ENCODE measurements around the gene SRPK3. TPM values are rescaled to one million over a fixed set of nuclear protein-coding genes. Genes with fewer than 3 reads are reported as not detected.

The SRPK3 gene
- polyA plus RNA-seq, 2 of the 4 experiments (the other 2 are of a cell fraction) = 0.03 TPM; not detected in 1

GRCh38 chrX:153775293-153776119 is 5.3 kb upstream of the SRPK3 start:
- DNase-seq (ENCODE audit: low read depth in 1 of 2, low spot score in 1 of 2) = no peak
- ChIA-PET CTCF (interaction anchor here (1.1 kb wide), 1 partner anchor 12 kb away, joined by 4 read pairs; no protein-coding TSS in a partner anchor), POLR2A (interaction anchor here (1.1 kb wide), 1 partner anchor 10 kb away, joined by 3 read pairs; no protein-coding TSS in a partner anchor)
- Histone ChIP-seq H3K4me2 (no peak overlapping the region), H3K4me3 (no peak overlapping the region), H3K27ac (no peak overlapping the region), H3K9me3 (no peaks in the 10 kb centered on the region), H3K4me1 (no peaks in the 10 kb centered on the region)
- TF ChIP-seq KDM1A (IDR thresholded peaks at IDR 0.05; ENCODE audit: low read depth) (no peak), FOXS1 (CRISPR knock-in tag; IDR thresholded peaks at IDR 0.05) (no peak), KDM5A (IDR thresholded peaks at IDR 0.05) (no peak), EHF (CRISPR knock-in tag; IDR thresholded peaks at IDR 0.05) (no peak), FOSB (CRISPR knock-in tag; IDR thresholded peaks at IDR 0.05) (no peak), HDAC2 (IDR thresholded peaks at IDR 0.05) (no peak), MAZ (IDR thresholded peaks at IDR 0.05; ENCODE audit: borderline replicate concordance, low read depth, low read length) (no peak), SMC3 (IDR thresholded peaks at IDR 0.05) (no peak), MYC (IDR thresholded peaks at IDR 0.05; ENCODE audit: borderline replicate concordance, low read length) (no peak), ELK1 (IDR thresholded peaks at IDR 0.05; ENCODE audit: low read depth, low read length) (no peak), NPAS2 (CRISPR knock-in tag; IDR thresholded peaks at IDR 0.05; ENCODE audit: borderline replicate concordance) (no peak), MAFK (IDR thresholded peaks at IDR 0.05; ENCODE audit: partially characterized antibody) (no peak), ESRRA (IDR thresholded peaks at IDR 0.05; ENCODE audit: borderline replicate concordance, low read length) (no peak), HES2 (IDR thresholded peaks at IDR 0.05) (no peak), RNF2 (IDR thresholded peaks at IDR 0.05; ENCODE audit: borderline replicate concordance, low read depth) (no peak)
- ATAC-seq = no peak
- WGBS (ENCODE audit: missing lambda C conversion rate) = 90% methylated on average over 2 of the region's 42 CpGs
- FAIRE-seq = no peak

GRCh38 chrX:153776120-153776599 is 4.7 kb upstream of the SRPK3 start:
- Histone ChIP-seq H3K4me1 (no peaks in the 10 kb centered on the region), H3K4me2 (no peak overlapping the region), H3K9me3 (no peaks in the 10 kb centered on the region), H3K27ac (no peak overlapping the region), H3K4me3 (no peak overlapping the region)
- WGBS (ENCODE audit: missing lambda C conversion rate) = 100% methylated on average over 2 of the region's 20 CpGs
- TF ChIP-seq RCOR1 (IDR thresholded peaks at IDR 0.05; ENCODE audit: low read depth, low read length) = no peak
- TF ChIP-seq JUN (IDR thresholded peaks at IDR 0.05) = no peak
- TF ChIP-seq RARB (CRISPR knock-in tag; IDR thresholded peaks at IDR 0.05) = no peak
- no peak for TF ChIP-seq RFX5 (IDR thresholded peaks at IDR 0.05)
- TF ChIP-seq E2F6 (IDR thresholded peaks at IDR 0.05; ENCODE audit: borderline replicate concordance, low read depth) = no peak
- no peak for TF ChIP-seq TFCP2L1 (CRISPR knock-in tag; IDR thresholded peaks at IDR 0.05)
- no peak for TF ChIP-seq RAD21 (conservative IDR thresholded peaks at IDR 0.05 in 1 of 2, IDR thresholded peaks at IDR 0.05 in 1 of 2)
- TF ChIP-seq FOXS1 (CRISPR knock-in tag; IDR thresholded peaks at IDR 0.05) = no peak
- TF ChIP-seq HOXB5 (CRISPR knock-in tag; IDR thresholded peaks at IDR 0.05) = no peak
- TF ChIP-seq MAX (IDR thresholded peaks at IDR 0.05) = no peak
- ATAC-seq (no peak), DNase-seq (ENCODE audit: low read depth in 1 of 2, low spot score in 1 of 2) (no peak), FAIRE-seq (no peak)
- ChIA-PET CTCF (no interaction called here), POLR2A (no interaction called here)
